Kidney epithelial cell (primary cell): Measurements from ENCODE around the gene SMYD5. TPM values are rescaled to one million over a fixed set of nuclear protein-coding genes. Genes with fewer than 3 reads are reported as not detected.
"Not testable (repeated sequence)": the region's sequence is repeated elsewhere in the genome, so short reads cannot be mapped to it uniquely, and the experiment has no call there.

ENCODE experiments used
- DNase-seq: peaks from one replicate; pipeline ENCODE4 v3.0.0-alpha.2; 2010; ENCODE audit warnings: low read depth
- H3K27me3 ChIP-seq: 2 replicates; pipeline ENCODE4 v1.6.0; 2011; ENCODE audit warnings: low read length; ENCODE audit not compliant: control insufficient read depth, insufficient read depth
- H3K36me3 ChIP-seq: 2 replicates; pipeline ENCODE4 v1.5.1; 2011; ENCODE audit warnings: low read length; ENCODE audit not compliant: control insufficient read depth, insufficient read depth
- H3K4me3 ChIP-seq: 2 replicates; pipeline ENCODE4 v1.5.1; 2011; ENCODE audit warnings: low read depth, mild to moderate bottlenecking, control low read depth, low read length
- total RNA-seq: library from RNA; depleted of rRNA; stranded (reverse); fragments of >200 nt; gene quantifications from 2 replicates; pipeline ENCODE4 v1.2.3, GENCODE V29; 2015
- TF ChIP-seq, protein P1 (sequence below): IDR thresholded peaks from 2 replicates; pipeline ENCODE4 v1.5.1; 2011; ENCODE audit warnings: mild to moderate bottlenecking, moderate library complexity, low read length, control low read depth, inconsistent platforms; ENCODE audit not compliant: insufficient read depth, poor library complexity, severe bottlenecking

The SMYD5 gene
- total RNA-seq, 1 donor from 2014 or later, result 30.2 TPM

DNA sequence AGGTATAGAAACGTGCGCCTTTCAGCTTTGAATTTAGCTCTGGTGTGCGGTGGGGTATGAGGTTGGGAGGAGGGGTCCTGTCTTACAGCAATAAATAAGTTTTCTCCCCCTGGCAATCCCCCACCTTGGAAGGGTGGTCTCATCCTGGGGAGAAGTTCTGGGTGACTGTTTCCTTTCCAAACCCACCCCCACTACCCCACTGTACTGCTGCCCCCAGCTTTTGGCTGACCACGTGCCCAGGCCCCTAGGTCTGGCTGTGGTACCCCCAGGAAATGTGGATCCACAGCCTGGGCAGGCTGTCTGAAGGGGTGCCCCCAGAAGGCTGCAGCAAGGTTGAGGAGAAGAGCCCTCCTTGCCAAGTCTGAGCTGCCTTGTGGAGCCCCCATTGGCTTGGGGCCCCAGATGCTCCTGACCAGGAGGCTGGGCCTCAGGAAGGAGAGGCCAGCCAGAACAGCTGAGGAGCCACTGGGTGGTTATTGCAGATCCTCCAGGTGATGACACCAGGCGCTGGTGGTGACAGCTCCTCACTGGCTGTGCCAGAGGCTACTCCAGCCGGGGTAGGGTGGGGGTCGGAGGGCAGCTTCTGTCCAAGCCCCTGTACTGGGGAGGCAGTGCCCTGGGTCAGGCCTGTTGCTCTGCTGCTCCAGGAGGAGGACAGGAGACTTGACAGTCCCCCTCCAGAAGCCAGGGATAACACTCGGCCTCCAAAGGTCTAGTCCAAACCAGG, 44.3 kb downstream of the SMYD5 start:
- no peak overlapping the region for H3K4me3 ChIP-seq
- no peak for DNase-seq
- TF ChIP-seq, protein P1, sequence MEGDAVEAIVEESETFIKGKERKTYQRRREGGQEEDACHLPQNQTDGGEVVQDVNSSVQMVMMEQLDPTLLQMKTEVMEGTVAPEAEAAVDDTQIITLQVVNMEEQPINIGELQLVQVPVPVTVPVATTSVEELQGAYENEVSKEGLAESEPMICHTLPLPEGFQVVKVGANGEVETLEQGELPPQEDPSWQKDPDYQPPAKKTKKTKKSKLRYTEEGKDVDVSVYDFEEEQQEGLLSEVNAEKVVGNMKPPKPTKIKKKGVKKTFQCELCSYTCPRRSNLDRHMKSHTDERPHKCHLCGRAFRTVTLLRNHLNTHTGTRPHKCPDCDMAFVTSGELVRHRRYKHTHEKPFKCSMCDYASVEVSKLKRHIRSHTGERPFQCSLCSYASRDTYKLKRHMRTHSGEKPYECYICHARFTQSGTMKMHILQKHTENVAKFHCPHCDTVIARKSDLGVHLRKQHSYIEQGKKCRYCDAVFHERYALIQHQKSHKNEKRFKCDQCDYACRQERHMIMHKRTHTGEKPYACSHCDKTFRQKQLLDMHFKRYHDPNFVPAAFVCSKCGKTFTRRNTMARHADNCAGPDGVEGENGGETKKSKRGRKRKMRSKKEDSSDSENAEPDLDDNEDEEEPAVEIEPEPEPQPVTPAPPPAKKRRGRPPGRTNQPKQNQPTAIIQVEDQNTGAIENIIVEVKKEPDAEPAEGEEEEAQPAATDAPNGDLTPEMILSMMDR, result no peak
- H3K27me3 ChIP-seq, result no peaks in the 10 kb centered on the region
- H3K36me3 ChIP-seq, result peaks cover 7% of the 10 kb centered on the region

DNA sequence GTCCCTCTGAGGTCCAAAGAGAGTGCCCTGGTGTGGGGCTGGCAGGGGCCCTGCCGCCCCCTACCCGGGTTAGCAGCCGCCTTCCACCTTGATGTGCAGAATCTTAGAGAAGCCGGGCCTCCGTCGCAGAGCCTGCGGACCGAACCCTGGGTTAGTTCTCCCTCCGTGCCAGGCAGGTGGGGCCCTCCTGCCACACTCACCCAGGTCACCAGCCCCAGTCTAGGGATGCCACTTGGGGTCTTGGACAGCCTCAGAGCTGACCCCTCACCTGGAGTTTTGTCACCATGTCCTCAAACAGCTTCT, 44.8 kb downstream of the SMYD5 start:
- Histone ChIP-seq H3K36me3 (peaks cover 5% of the 10 kb centered on the region), H3K27me3 (no peaks in the 10 kb centered on the region), H3K4me3 (no peak overlapping the region)
- no peak for DNase-seq
- TF ChIP-seq, protein P1, result no peak

DNA sequence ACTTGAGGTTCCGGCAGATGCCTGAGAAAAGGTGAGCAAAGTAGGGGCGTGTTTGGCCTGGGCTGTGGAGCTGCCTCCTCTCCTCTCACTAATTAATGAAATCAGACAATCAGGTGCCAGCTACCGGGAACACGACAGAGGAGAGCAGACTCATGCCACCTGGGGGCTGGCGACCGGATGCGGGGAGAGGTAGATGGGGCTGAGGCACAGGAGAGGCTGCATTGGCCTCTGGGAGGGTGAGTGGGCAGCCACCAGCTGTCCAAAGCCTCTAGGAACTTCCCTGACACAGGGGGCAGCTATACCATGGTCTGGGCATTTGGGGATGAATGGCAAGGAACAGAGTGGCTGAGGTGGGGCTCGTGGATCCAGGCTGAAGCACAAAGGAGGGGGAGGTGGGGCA, 45.2 kb downstream of the SMYD5 start:
- H3K27me3 ChIP-seq, result no peaks in the 10 kb centered on the region
- no peak overlapping the region for H3K4me3 ChIP-seq
- peaks cover 2% of the 10 kb centered on the region for H3K36me3 ChIP-seq
- TF ChIP-seq, protein P1, result no peak
- DNase-seq, result no peak

DNA sequence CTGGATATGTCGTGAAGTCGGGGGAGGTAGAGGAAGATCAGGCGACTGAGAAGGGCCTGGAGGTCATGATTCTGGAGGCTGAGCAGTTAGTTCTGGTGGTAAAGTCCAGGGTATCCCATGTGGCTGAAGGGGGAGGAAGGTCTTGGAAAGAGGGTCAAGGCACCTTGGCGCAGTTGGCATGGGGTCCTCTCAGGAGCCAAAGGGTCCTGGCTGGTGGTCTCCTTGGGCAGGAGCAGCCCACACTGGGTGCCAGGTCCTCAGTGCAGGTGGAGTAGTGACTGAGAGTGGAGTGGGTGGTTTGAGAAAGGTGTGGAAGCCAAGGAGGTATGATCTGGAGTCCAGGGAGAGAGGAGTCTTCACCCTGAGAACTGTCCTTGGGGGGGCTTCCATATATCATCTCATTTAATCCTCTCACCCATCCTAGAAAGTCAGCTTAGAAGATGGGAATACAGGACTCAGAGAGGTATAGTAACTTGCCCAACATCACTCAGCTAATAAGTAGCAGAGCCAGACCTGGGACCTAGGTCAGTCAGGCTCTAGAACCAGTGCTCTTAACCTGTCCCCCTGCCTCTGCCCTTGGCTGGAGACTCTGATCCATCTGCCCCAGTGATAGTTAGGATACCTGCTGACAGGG, 45.8 kb downstream of the SMYD5 start:
- Histone ChIP-seq H3K36me3 (no peaks in the 10 kb centered on the region), H3K4me3 (no peak overlapping the region), H3K27me3 (no peaks in the 10 kb centered on the region)
- no peak for DNase-seq
- TF ChIP-seq, protein P1, result no peak

DNA sequence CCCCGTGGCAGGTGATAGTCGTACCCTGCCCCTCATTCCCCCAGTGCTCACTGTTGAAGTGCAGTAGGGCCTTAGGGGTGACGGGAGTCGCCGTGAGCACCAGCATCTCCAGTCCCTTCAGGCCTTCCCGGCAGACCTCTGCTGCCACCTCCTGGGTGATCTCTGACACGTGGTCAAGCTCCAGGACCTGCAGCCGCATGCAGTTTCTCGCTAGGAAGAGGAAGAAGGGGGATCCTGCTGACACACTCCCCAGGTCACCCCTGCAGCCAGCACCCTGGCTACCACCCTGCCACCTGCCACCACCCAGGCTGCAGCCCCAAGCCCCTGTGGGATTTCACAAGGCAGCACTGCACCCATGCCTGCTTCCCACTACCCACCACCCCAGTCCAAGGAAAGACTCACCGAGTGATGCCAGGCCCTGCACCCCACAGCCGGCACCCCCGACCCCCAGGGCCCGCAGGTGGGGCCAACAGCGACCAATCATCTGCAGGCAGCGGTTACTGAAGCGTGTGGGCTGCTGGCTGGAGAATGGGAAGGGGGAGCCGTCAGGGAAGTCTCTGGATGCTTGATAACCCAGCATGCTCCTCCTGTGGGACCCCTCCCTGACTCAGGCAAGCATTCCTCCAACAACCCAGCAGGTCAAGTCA, 46.4 kb downstream of the SMYD5 start:
- no peaks in the 10 kb centered on the region for H3K36me3 ChIP-seq
- no peak overlapping the region for H3K4me3 ChIP-seq
- DNase-seq, result no peak
- TF ChIP-seq, protein P1, result peak; percentile 66
- H3K27me3 ChIP-seq, result no peaks in the 10 kb centered on the region

DNA sequence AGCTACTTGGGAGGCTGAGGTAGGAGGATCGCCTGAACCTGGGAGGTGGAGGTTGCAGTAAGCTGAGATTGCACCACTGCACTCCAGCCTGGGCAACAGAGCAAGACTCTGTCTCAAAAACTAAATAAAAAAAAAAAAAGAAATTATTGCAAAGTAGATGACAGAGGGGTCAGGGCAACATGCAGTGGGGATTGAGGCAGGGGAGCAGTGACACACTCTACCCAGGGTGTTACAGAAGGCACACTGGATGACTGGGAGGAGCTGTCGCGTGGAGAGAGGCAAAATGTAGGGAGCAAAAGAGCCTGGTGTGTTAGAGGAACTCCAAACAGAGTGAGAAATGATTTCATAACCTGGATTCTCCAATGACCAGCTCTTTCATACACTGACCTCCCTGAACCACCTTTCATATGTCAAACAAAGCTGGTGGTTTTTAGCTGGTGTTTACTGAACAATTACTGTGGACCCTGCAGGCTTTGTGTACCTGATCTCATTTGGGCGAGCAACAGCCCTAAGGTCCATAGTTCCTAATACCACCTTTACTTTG, 48.1 kb downstream of the SMYD5 start:
- TF ChIP-seq, protein P1, result no peak
- Histone ChIP-seq H3K36me3 (no peaks in the 10 kb centered on the region), H3K27me3 (no peaks in the 10 kb centered on the region), H3K4me3 (no peak overlapping the region)
- DNase-seq, result no peak

DNA sequence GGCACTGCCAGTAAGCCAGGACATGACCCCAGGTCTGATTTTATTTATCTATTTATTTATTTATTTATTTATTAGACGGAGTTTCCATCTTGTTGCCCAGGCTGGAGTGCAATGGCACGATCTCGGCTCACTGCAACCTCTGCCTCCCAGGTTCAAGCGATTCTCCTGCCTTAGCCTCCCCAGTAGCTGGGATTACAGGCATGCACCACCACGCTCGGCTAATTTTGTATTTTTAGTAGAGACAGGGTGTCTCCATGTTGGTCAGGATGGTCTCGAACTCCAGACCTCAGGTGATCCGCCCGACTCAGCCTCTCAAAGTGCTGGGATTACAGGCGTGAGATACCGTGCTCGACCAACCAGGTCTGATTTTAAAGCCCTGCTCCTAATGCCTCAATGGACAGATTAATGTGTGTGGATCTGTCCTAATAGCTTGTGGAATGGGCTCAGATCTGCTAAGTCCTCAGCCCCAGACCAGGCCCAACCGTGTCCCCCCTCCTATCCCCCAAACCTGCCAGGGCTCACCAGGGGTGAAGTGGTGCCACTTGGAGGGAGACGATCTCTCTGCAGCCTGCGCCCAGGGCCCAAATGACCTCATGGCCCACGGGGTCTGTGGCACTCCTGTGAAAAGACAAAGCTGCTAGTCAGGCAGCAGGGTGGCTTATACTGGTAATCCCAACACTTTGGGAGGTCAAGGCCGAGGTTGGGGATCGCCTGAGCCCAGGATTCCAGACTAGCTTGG, 48.8 kb downstream of the SMYD5 start:
- H3K36me3 ChIP-seq, H3K27me3 ChIP-seq, DNase-seq, H3K4me3 ChIP-seq: not testable (repeated sequence)
